SKM-1 treated with dmso at 0.1 percent for 144 hours (cell line): ENCODE data around the gene MAP1S.

Source experiments
- DNase-seq: peaks from one replicate; lab custom pipeline; 2025; ENCODE audit not compliant: unreplicated experiment; lab: John Stamatoyannopoulos, UW

The MAP1S gene

GRCh38 chr19:17737690-17738153 is 18.4 kb downstream of the MAP1S start:
- no peak for DNase-seq

GRCh38 chr19:17739121-17739875 is 20.0 kb downstream of the MAP1S start:
- peak; percentile 47 for DNase-seq

- DNase-seq: no peak
Observed at GRCh38 chr19:17741456-17741855, 22.2 kb downstream of the MAP1S start.

GRCh38 chr19:17743874-17744580 is 24.7 kb downstream of the MAP1S start:
- DNase-seq: peak; percentile 32

GRCh38 chr19:17747205-17748098 is 28.2 kb downstream of the MAP1S start:
- peak; percentile 91 for DNase-seq

GRCh38 chr19:17748884-17749638 is 29.8 kb downstream of the MAP1S start:
- no peak for DNase-seq

GRCh38 chr19:17749912-17750317 is 30.6 kb downstream of the MAP1S start:
- DNase-seq: no peak

- DNase-seq: peak; percentile 50
Observed at GRCh38 chr19:17751103-17751911, 32.0 kb downstream of the MAP1S start, which contains the start of gene FCHO1. TSS of gene FCHO1 (plus strand) at chr19:17751477. CDS start at chr19:17755165, 3,688 bp downstream.

GRCh38 chr19:17751912-17752273 is 32.6 kb downstream of the MAP1S start:
- DNase-seq: no peak

- no peak for DNase-seq
Observed at GRCh38 chr19:17752865-17753639, 33.8 kb downstream of the MAP1S start.

GRCh38 chr19:17753976-17754375 is 34.7 kb downstream of the MAP1S start:
- no peak for DNase-seq

- no peak for DNase-seq
Observed at GRCh38 chr19:17754634-17755442, 35.6 kb downstream of the MAP1S start.

GRCh38 chr19:17755443-17755890 is 36.2 kb downstream of the MAP1S start:
- DNase-seq: no peak

- DNase-seq: no peak
Observed at GRCh38 chr19:17755977-17756670, 36.8 kb downstream of the MAP1S start.

- no peak for DNase-seq
Observed at GRCh38 chr19:17757125-17757524, 37.8 kb downstream of the MAP1S start.

- DNase-seq: no peak
Observed at GRCh38 chr19:17758515-17758914, 39.2 kb downstream of the MAP1S start.

- DNase-seq: no peak
Observed at GRCh38 chr19:17761148-17761547, 41.9 kb downstream of the MAP1S start.
